ENCODE results near the gene GFI1. TPM values are rescaled to one million over a fixed set of nuclear protein-coding genes. Genes with fewer than 3 reads are reported as not detected.
"Not testable (repeated sequence)": the region's sequence is repeated elsewhere in the genome, so short reads cannot be mapped to it uniquely, and the experiment has no call there.

GFI1 gene
- total RNA-seq (3.0 TPM), polyA plus RNA-seq (10 to 100 TPM in 1 of 4 donors, 1 to 10 TPM in 3; 3.6 to 11.5 (median 6.9) TPM)

DNA sequence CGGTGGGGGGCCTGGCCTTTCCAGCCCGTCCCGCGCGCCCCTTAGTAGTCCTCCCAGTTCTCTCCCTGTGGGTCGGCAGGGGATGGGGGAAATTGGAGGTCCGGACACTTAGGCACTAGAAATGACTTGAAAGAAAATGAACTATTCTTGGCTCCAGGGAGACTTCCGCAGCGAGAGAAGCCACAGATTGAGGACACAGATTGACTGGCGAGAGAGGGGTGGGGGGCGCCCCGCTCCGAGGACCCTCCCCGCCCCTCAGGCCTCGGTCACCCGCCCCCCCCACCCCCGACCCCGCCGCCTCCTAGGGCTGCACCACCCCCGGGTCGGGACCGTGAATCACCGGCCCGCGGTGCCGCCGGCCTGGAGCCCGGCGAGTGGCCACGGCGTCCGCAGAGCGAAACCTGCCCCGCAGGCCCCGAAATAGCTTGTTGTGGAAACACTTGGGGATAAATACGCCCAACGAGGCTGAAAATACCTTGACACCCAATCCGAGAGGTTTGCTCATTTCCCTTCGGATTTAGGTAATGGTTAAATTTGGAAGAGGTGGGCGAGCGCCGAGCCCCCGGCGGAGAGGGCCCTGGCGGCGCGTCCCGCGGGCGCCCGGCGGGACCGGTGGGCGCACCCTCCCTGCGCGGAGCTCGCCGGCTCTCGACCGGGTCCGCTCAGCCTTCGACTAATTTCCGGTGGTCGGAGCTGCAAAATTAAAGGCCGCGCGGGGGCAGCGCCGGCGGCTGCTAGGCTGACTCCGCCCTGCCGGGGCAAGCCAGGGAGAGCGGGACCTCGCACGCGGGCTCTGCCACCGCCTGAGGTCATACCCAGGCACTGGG is at the start of gene GFI1:
GFI1 (minus strand) TSS at position 675 of the 827 bp plus-strand sequence. CDS start 3,438 bp downstream, outside the sequence.
- H3K4me1 Mint-ChIP-seq = peaks cover 4 to 56% (median 16%) of the 10 kb centered on the region in 4 donors
- Histone ChIP-seq H3K9me3 (ENCODE audit: control insufficient read depth in 2 of 2, low read length in 2 of 2) (no peaks in the 10 kb centered on the region), H3K36me3 (ENCODE audit: control insufficient read depth, insufficient read depth, low read length) (no peaks in the 10 kb centered on the region), H3K4me3 (ENCODE audit: low read depth, low read length) (peak within 1 kb of the TSS; percentile 66), H3K4me1 (ENCODE audit: control insufficient read depth, insufficient read depth, low read length, poor library complexity, severe bottlenecking) (peaks cover 57% of the 10 kb centered on the region), H3K27me3 (ENCODE audit: control insufficient read depth, insufficient read depth, low read length) (no peaks in the 10 kb centered on the region), H3K27ac (ENCODE audit: insufficient read depth, low read length, poor library complexity, severe bottlenecking) (peak within 1 kb of the TSS; percentile 65)
- DNase-seq = peak; percentile 22 to 69 (median 44)
- peak; percentile 17 to 18 for ATAC-seq (ENCODE audit: low read depth in 2 of 2)
- peak within 1 kb of the TSS; percentile 82 to 96 (median 82) for H3K27ac Mint-ChIP-seq
- peaks cover 0 to 4% (median 0%) of the 10 kb centered on the region in 7 donors for H3K9me3 Mint-ChIP-seq
- peaks cover 40% of the 10 kb centered on the region for H3K27me3 Mint-ChIP-seq
- no peaks in the 10 kb centered on the region for H3K36me3 Mint-ChIP-seq
- peak within 1 kb of the TSS; percentile 92 to 96 (median 96) for H3K4me3 Mint-ChIP-seq

DNA sequence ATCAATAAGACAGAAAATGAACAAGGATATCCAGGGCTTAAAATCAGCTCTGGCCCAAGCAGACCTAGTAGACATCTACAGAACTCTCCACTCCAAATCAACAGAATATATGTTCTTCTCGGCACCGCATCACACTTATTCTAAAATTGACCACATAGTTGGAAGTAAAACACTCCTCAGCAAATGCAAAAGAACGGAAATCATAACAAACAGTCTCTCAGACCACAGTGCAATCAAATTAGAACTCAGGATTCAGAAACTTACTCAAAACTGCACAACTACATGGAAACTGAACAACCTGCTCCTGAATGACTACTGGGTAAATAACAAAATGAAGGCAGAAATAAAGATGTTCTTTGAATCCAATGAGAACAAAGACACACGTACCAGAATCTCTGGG is 45.6 kb upstream of the GFI1 start:
- H3K27ac ChIP-seq (ENCODE audit: insufficient read depth, low read length, poor library complexity, severe bottlenecking); H3K27me3 Mint-ChIP-seq; ATAC-seq (ENCODE audit: low read depth in 2 of 2); DNase-seq; H3K9me3 Mint-ChIP-seq; H3K36me3 ChIP-seq (ENCODE audit: control insufficient read depth, insufficient read depth, low read length); H3K9me3 ChIP-seq (ENCODE audit: control insufficient read depth in 2 of 2, low read length in 2 of 2); H3K27me3 ChIP-seq (ENCODE audit: control insufficient read depth, insufficient read depth, low read length); H3K36me3 Mint-ChIP-seq; H3K4me3 ChIP-seq (ENCODE audit: low read depth, low read length): not testable (repeated sequence)
- peaks cover 29 to 52% (median 33%) of the 10 kb centered on the region in 4 donors for H3K4me1 Mint-ChIP-seq
- peak overlapping the region; percentile 6 to 84 (median 57) for H3K27ac Mint-ChIP-seq
- peak overlapping the region in 1 of 4 donors; percentile 23 for H3K4me3 Mint-ChIP-seq
- H3K4me1 ChIP-seq (ENCODE audit: control insufficient read depth, insufficient read depth, low read length, poor library complexity, severe bottlenecking) = peaks cover 18% of the 10 kb centered on the region

DNA sequence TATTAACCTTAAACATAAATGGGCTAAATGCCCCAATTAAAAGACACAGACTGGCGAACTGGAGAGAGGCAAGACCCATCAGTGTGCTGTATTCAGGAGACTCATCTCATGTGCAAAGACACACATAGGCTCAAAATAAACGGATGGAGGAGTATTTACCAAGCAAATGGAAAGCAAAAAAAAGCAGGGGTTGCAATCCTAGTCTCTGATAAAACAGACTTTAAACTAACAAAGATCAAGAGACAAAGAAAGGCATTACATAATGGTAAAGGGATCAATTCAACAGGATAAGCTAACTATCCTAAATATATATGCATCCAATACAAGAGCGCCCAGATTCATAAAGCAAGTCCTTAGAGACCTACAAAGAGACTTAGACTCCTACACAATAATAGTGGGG is 45.2 kb upstream of the GFI1 start:
- H3K27ac Mint-ChIP-seq = peak overlapping the region in 1 of 3 donors; percentile 33
- H3K27me3 ChIP-seq (ENCODE audit: control insufficient read depth, insufficient read depth, low read length); H3K36me3 ChIP-seq (ENCODE audit: control insufficient read depth, insufficient read depth, low read length); H3K27ac ChIP-seq (ENCODE audit: insufficient read depth, low read length, poor library complexity, severe bottlenecking); H3K9me3 ChIP-seq (ENCODE audit: control insufficient read depth in 2 of 2, low read length in 2 of 2); H3K36me3 Mint-ChIP-seq; DNase-seq; H3K9me3 Mint-ChIP-seq; ATAC-seq (ENCODE audit: low read depth in 2 of 2); H3K4me3 ChIP-seq (ENCODE audit: low read depth, low read length); H3K27me3 Mint-ChIP-seq: not testable (repeated sequence)
- peak overlapping the region in 1 of 4 donors; percentile 23 for H3K4me3 Mint-ChIP-seq
- H3K4me1 ChIP-seq (ENCODE audit: control insufficient read depth, insufficient read depth, low read length, poor library complexity, severe bottlenecking) = peaks cover 14% of the 10 kb centered on the region
- peaks cover 25 to 50% (median 32%) of the 10 kb centered on the region in 4 donors for H3K4me1 Mint-ChIP-seq

DNA sequence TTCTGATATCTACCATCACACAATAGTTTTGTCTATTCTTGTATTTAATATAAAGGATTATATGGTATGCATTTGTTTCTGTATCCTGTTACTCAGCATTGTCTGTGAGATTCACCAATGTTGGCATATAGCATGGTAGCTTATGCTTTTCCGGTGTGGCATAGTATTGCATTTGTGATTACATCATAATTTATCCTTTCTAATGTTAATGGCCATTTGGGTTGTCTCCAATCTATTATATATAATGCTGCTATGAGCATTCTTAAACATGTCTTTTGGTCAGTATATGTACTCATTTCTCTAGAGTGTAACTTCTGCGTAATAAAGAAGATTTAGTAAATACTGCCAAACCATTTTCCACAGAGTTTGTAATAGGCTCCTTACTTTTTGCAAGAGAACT is 40.9 kb upstream of the GFI1 start:
- Mint-ChIP-seq H3K27me3 (no peaks in the 10 kb centered on the region), H3K27ac (no peak overlapping the region), H3K4me3 (no peak overlapping the region), H3K4me1 (peaks cover 6 to 16% (median 9%) of the 10 kb centered on the region in 4 donors), H3K36me3 (peaks cover 5% of the 10 kb centered on the region), H3K9me3 (peaks cover 0 to 4% (median 2%) of the 10 kb centered on the region in 7 donors)
- H3K9me3 ChIP-seq (ENCODE audit: control insufficient read depth in 2 of 2, low read length in 2 of 2) = no peaks in the 10 kb centered on the region
- no peaks in the 10 kb centered on the region for H3K27me3 ChIP-seq (ENCODE audit: control insufficient read depth, insufficient read depth, low read length)
- ATAC-seq (ENCODE audit: low read depth in 2 of 2) (no peak), DNase-seq (no peak)
- H3K36me3 ChIP-seq (ENCODE audit: control insufficient read depth, insufficient read depth, low read length) = no peaks in the 10 kb centered on the region
- H3K4me1 ChIP-seq (ENCODE audit: control insufficient read depth, insufficient read depth, low read length, poor library complexity, severe bottlenecking) = no peaks in the 10 kb centered on the region
- H3K27ac ChIP-seq (ENCODE audit: insufficient read depth, low read length, poor library complexity, severe bottlenecking) = no peak overlapping the region
- no peak overlapping the region for H3K4me3 ChIP-seq (ENCODE audit: low read depth, low read length)

DNA sequence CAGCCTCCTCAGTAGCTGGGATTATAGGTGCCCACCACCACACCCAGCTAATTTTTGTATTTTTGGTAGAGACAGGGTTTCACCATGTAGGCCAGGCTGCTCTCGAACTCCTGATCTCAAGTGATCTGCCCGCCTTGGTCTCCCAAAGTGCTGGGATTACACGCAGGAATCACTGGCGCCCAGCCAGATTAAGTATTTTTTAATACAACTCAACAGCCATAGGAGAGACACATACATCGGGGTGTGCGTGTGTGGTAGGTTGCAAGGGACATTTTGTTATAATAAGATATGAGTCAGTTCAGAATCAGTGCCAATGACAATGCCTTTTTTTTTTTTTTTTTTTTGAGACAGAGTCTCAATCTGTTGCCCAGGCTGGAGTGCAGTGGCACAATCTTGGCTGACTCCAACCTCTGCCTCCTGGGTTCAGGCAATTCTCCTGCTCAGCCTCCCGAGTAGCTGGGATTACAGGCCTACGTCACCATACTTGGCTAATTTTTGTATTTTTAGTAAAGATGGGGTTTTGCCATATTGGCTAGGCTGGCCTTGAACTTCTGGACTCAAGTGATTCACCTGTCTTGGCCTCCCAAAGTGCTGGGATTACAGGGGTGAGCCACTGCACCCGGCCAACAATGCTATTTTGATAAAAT is 38.3 kb upstream of the GFI1 start:
- not testable (repeated sequence) for H3K36me3 ChIP-seq (ENCODE audit: control insufficient read depth, insufficient read depth, low read length); H3K27me3 ChIP-seq (ENCODE audit: control insufficient read depth, insufficient read depth, low read length); H3K4me3 Mint-ChIP-seq; ATAC-seq (ENCODE audit: low read depth in 2 of 2); H3K9me3 Mint-ChIP-seq; H3K27ac ChIP-seq (ENCODE audit: insufficient read depth, low read length, poor library complexity, severe bottlenecking); H3K27me3 Mint-ChIP-seq; H3K36me3 Mint-ChIP-seq; H3K4me1 ChIP-seq (ENCODE audit: control insufficient read depth, insufficient read depth, low read length, poor library complexity, severe bottlenecking); H3K4me3 ChIP-seq (ENCODE audit: low read depth, low read length); H3K9me3 ChIP-seq (ENCODE audit: control insufficient read depth in 2 of 2, low read length in 2 of 2); DNase-seq; H3K4me1 Mint-ChIP-seq
- H3K27ac Mint-ChIP-seq = peak overlapping the region in 1 of 3 donors; percentile 31

DNA sequence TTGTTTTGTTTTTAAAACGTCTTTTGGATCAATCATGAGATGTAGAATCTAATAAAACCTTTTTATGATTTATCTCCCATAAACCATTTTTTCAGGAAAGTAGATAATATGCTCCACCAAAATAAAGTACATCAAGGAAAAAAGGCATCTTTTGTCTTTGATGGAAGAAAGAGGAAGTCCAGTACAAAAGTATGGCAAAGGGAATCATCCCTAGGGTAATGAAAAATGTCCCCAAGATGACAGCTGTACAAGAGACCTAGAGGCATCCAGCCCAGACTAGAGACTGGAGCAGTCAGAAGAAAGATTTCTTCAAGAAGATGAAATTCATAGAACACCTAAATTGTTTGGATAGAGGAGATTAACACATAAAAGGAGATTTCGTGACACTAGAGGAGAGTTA is 32.3 kb upstream of the GFI1 start:
- Histone ChIP-seq H3K9me3 (ENCODE audit: control insufficient read depth in 2 of 2, low read length in 2 of 2) (no peaks in the 10 kb centered on the region), H3K4me1 (ENCODE audit: control insufficient read depth, insufficient read depth, low read length, poor library complexity, severe bottlenecking) (no peaks in the 10 kb centered on the region), H3K36me3 (ENCODE audit: control insufficient read depth, insufficient read depth, low read length) (no peaks in the 10 kb centered on the region), H3K27ac (ENCODE audit: insufficient read depth, low read length, poor library complexity, severe bottlenecking) (no peak overlapping the region), H3K27me3 (ENCODE audit: control insufficient read depth, insufficient read depth, low read length) (peaks cover 2% of the 10 kb centered on the region), H3K4me3 (ENCODE audit: low read depth, low read length) (no peak overlapping the region)
- Mint-ChIP-seq H3K36me3 (no peaks in the 10 kb centered on the region), H3K9me3 (peaks cover 0 to 1% (median 0%) of the 10 kb centered on the region in 7 donors), H3K4me3 (no peak overlapping the region), H3K4me1 (no peaks in the 10 kb centered on the region), H3K27me3 (peaks cover 6% of the 10 kb centered on the region), H3K27ac (no peak overlapping the region)
- DNase-seq (no peak), ATAC-seq (ENCODE audit: low read depth in 2 of 2) (no peak)

DNA sequence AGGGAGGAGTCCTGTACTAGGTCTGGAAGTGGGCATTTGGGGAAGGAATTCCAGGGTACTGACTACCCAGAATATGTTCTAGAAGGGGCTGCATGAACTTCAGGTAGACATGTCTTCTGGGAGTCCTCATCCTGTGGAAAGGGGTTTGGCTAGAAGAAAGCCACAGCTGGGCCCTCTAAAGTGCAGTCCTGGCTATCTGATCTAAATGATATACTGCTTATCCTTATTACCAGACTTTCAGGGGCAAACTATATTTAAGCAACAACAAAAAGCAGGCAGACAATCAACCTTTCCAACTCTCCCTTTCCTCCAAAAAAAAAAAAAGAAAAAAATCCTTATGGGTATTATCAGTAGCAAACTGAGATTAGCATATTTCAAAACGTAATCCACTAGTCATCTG is 29.8 kb upstream of the GFI1 start:
- ATAC-seq (ENCODE audit: low read depth in 2 of 2) (no peak), DNase-seq (no peak)
- H3K27me3 ChIP-seq (ENCODE audit: control insufficient read depth, insufficient read depth, low read length) = peaks cover 2% of the 10 kb centered on the region
- peaks cover 11% of the 10 kb centered on the region for H3K27me3 Mint-ChIP-seq
- no peak overlapping the region for H3K27ac ChIP-seq (ENCODE audit: insufficient read depth, low read length, poor library complexity, severe bottlenecking)
- H3K4me1 Mint-ChIP-seq = no peaks in the 10 kb centered on the region
- no peak overlapping the region for H3K4me3 Mint-ChIP-seq
- peaks cover 0 to 1% (median 0%) of the 10 kb centered on the region in 7 donors for H3K9me3 Mint-ChIP-seq
- no peak overlapping the region for H3K4me3 ChIP-seq (ENCODE audit: low read depth, low read length)
- no peaks in the 10 kb centered on the region for H3K36me3 ChIP-seq (ENCODE audit: control insufficient read depth, insufficient read depth, low read length)
- no peaks in the 10 kb centered on the region for H3K36me3 Mint-ChIP-seq
- H3K4me1 ChIP-seq (ENCODE audit: control insufficient read depth, insufficient read depth, low read length, poor library complexity, severe bottlenecking) = no peaks in the 10 kb centered on the region
- H3K27ac Mint-ChIP-seq = no peak overlapping the region
- H3K9me3 ChIP-seq (ENCODE audit: control insufficient read depth in 2 of 2, low read length in 2 of 2) = no peaks in the 10 kb centered on the region
